KMS-11 (cell line): Measurements from ENCODE around the gene KIRREL1.

Source experiments
- H2AFZ ChIP-seq: fragments of 200-600 bp; sonication (generic); 2 replicates; pipeline ENCODE4 v1.6.1; 2016; ENCODE audit warnings: antibody characterized with exemption, mixed run types, low read depth
- H3K27ac ChIP-seq: fragments of 200-600 bp; sonication (generic); 2 replicates; pipeline ENCODE4 v1.6.1; 2016; ENCODE audit warnings: mild to moderate bottlenecking, mixed run types
- H3K27me3 ChIP-seq: fragments of 200-600 bp; sonication (generic); 2 replicates; pipeline ENCODE4 v1.6.1; 2017; ENCODE audit warnings: mild to moderate bottlenecking, low read depth, mixed run types, moderate library complexity; ENCODE audit not compliant: insufficient read depth
- H3K36me3 ChIP-seq: fragments of 200-600 bp; sonication (generic); 2 replicates; pipeline ENCODE4 v1.6.1; 2017; ENCODE audit warnings: mild to moderate bottlenecking, mixed run types; ENCODE audit not compliant: insufficient read depth
- H3K4me1 ChIP-seq: fragments of 200-600 bp; sonication (generic); 2 replicates; pipeline ENCODE4 v1.6.1; 2016; ENCODE audit warnings: mild to moderate bottlenecking, low read depth, mixed run types; ENCODE audit not compliant: poor library complexity, severe bottlenecking
- H3K4me2 ChIP-seq: fragments of 200-600 bp; sonication (generic); 2 replicates; pipeline ENCODE4 v1.7.0; 2016; ENCODE audit warnings: mild to moderate bottlenecking, mixed run types
- H3K4me3 ChIP-seq: fragments of 200-600 bp; sonication (generic); IDR thresholded peaks from 2 replicates; pipeline ENCODE4 v1.6.1; 2017; ENCODE audit warnings: low read depth, low read length, mixed read lengths; ENCODE audit not compliant: insufficient read depth
- H3K79me2 ChIP-seq: fragments of 200-600 bp; sonication (generic); 2 replicates; pipeline ENCODE4 v1.6.1; 2016; ENCODE audit warnings: low read depth, mixed run types; ENCODE audit not compliant: insufficient read depth
- H3K9ac ChIP-seq: fragments of 200-600 bp; sonication (generic); 2 replicates; pipeline ENCODE4 v1.6.1; 2016; ENCODE audit warnings: mild to moderate bottlenecking, mixed run types
- H4K20me1 ChIP-seq: fragments of 200-600 bp; sonication (generic); 2 replicates; pipeline ENCODE4 v1.6.1; 2016; ENCODE audit warnings: mild to moderate bottlenecking, mixed run types; ENCODE audit not compliant: insufficient read depth
- TF ChIP-seq, protein P1 (sequence below): fragments of 200-600 bp; sonication (generic); conservative IDR thresholded peaks from 2 replicates; pipeline ENCODE4 v1.6.1; 2017; ENCODE audit warnings: low read depth, mild to moderate bottlenecking, antibody characterized with exemption, low read length, moderate library complexity, mixed read lengths

The KIRREL1 gene

DNA sequence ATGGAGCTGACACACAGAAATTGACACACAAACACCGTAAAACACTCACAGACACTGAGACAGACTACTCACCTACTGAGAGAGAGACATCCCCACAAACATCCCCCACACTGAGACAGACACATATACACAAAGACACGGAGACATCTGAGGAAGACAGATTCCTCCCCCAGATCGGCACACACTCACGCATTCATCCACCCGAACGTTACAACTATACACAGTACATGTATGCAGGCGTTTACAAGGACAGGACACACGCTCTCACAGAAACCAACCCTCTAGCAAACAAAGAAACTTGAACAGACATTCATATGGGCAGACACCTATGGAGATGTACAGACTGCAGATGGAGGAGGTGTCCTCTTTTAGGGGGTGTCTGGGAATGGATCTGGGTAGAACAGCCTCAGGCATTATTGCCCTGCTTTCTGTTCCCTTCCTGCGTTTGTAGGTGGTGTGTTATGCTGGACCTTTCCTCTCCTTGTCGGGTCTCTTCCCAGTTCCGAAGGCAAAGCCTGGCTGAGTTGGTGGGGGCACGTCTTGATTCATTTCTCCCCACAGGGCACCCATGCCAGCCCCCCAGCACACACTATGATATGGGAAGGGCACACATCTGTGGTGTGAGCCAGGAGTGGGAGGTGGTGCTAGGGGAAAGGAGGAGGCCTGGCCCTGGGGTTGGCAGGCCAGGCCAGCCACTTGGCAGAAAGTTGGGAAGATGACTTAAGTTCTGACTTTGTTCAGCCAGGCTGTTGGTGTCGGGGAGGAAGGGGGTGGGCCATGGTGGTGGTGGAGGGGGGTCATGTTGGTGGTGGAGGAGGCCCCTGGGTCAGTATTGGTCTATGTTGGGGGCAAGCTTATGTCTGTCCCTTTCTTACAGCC lies 1.5 kb downstream of the KIRREL1 start:
- no peaks in the 10 kb centered on the region for H3K4me1 ChIP-seq
- H4K20me1 ChIP-seq: no peaks in the 10 kb centered on the region
- peaks cover 7% of the 10 kb centered on the region; the same call in 1 of the 2 replicates for H3K27me3 ChIP-seq
- H3K36me3 ChIP-seq: no peaks in the 10 kb centered on the region
- TF ChIP-seq, protein P1, sequence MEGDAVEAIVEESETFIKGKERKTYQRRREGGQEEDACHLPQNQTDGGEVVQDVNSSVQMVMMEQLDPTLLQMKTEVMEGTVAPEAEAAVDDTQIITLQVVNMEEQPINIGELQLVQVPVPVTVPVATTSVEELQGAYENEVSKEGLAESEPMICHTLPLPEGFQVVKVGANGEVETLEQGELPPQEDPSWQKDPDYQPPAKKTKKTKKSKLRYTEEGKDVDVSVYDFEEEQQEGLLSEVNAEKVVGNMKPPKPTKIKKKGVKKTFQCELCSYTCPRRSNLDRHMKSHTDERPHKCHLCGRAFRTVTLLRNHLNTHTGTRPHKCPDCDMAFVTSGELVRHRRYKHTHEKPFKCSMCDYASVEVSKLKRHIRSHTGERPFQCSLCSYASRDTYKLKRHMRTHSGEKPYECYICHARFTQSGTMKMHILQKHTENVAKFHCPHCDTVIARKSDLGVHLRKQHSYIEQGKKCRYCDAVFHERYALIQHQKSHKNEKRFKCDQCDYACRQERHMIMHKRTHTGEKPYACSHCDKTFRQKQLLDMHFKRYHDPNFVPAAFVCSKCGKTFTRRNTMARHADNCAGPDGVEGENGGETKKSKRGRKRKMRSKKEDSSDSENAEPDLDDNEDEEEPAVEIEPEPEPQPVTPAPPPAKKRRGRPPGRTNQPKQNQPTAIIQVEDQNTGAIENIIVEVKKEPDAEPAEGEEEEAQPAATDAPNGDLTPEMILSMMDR: no peak
- H2AFZ ChIP-seq: no peak overlapping the region
- H3K4me2 ChIP-seq: no peak overlapping the region
- no peaks in the 10 kb centered on the region for H3K79me2 ChIP-seq
- no peak overlapping the region for H3K9ac ChIP-seq
- H3K27ac ChIP-seq: no peak overlapping the region
- no peak overlapping the region for H3K4me3 ChIP-seq

DNA sequence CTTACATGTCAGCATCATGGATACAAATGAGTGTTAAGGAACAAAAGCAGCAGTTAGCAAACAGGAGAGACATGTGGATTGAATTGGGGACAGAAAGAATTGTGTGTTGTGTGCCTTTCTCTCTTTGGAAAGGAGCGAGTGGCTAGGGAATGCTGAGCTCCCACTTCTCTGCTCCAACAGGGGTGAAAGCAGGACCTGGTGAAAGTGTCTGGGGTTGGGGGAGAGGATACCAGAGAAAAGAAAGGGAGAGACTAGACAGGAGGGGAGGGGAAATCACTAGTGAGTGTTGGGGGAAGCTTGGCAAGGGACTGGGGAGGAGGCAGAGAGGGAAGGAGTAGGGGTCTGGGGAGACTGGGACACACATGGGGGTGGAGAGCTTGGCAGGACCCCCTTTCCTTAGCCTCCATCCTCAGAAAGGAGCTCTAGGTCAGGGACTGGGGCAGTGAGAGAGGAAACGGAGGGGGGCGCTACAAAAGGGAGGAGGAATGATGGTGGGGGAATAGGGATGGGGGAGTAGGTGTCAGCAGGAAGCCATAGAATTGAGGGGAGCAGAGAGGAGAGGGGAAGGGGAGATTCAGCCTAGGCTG lies 2.2 kb downstream of the KIRREL1 start:
- no peak overlapping the region for H2AFZ ChIP-seq
- no peaks in the 10 kb centered on the region for H4K20me1 ChIP-seq
- peaks cover 7% of the 10 kb centered on the region; the same call in 1 of the 2 replicates for H3K27me3 ChIP-seq
- H3K9ac ChIP-seq: no peak overlapping the region
- no peak overlapping the region for H3K4me3 ChIP-seq
- H3K27ac ChIP-seq: no peak overlapping the region
- no peak overlapping the region for H3K4me2 ChIP-seq
- TF ChIP-seq, protein P1: no peak
- no peaks in the 10 kb centered on the region for H3K79me2 ChIP-seq
- no peaks in the 10 kb centered on the region for H3K4me1 ChIP-seq
- H3K36me3 ChIP-seq: no peaks in the 10 kb centered on the region

DNA sequence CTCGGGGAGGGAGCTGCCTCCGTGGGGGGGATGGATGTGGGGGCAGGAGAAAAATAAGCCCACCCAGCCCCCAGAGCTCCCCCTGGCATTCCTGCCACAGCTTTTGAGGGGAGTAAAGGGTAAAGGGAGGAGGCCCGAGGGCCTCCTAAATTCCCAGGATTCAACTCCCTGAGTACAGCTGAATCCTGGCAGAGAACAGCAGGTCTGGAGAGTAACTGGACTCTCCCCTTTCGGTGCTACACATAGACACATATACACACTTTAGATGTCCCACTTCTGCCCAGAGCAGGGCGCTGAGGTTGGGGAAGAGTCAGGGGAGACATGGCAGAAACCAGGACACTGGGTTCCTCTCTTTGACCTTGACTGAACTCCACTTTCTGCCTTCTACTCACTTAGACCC lies 3.0 kb downstream of the KIRREL1 start:
- H4K20me1 ChIP-seq: no peaks in the 10 kb centered on the region

DNA sequence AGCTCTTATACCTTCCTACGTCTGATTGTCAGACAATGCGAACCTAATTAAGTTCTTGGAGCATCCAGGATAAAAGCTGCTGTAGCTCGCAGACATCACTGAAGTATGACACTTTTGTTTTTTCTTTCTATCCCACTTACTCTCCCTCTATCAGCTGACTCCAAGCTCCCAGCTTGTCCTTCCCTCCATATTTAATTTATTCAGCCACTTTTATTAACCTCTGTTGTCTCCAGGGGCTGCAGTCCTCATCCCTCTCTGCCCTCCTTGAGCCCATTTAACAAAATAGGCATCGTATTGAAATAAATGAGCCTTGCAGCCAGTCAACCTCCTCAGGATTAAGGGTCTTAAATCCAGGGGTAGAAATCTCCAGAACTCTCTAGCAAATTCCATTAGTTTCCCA lies 7.1 kb downstream of the KIRREL1 start:
- no peaks in the 10 kb centered on the region for H3K79me2 ChIP-seq
- H3K27me3 ChIP-seq: no peaks in the 10 kb centered on the region
- H3K9ac ChIP-seq: no peak overlapping the region
- H3K4me3 ChIP-seq: no peak overlapping the region
- TF ChIP-seq, protein P1: no peak
- H3K36me3 ChIP-seq: no peaks in the 10 kb centered on the region
- no peak overlapping the region for H3K27ac ChIP-seq
- no peak overlapping the region for H3K4me2 ChIP-seq
- H3K4me1 ChIP-seq: no peaks in the 10 kb centered on the region
- H2AFZ ChIP-seq: no peak overlapping the region
- H4K20me1 ChIP-seq: no peaks in the 10 kb centered on the region

More for the DNA sequence above, 3.0 kb downstream of the KIRREL1 start:
- Histone ChIP-seq H3K27me3 (peaks cover 5% of the 10 kb centered on the region; the same call in 1 of the 2 replicates), H3K36me3 (no peaks in the 10 kb centered on the region), H3K4me1 (no peaks in the 10 kb centered on the region), H3K4me2 (no peak overlapping the region), H3K79me2 (no peaks in the 10 kb centered on the region), H3K9ac (no peak overlapping the region), H3K4me3 (no peak overlapping the region), H2AFZ (no peak overlapping the region), H3K27ac (no peak overlapping the region)
- TF ChIP-seq, protein P1: no peak
